ENCODE data around the gene ZXDC. TPM values are rescaled to one million over a fixed set of nuclear protein-coding genes. Genes with fewer than 3 reads are reported as not detected.

ZXDC gene
- total RNA-seq, 2 donors from 2014 or later: 27.8 to 32.8 TPM

- Mint-ChIP-seq H3K27me3 (ENCODE audit: low read depth) (peaks cover 24% of the 10 kb centered on the region), H3K27ac (no peak overlapping the region), H3K4me3 (no peak overlapping the region), H3K9me3 (no peaks in the 10 kb centered on the region), H3K36me3 (ENCODE audit: insufficient read depth in 2 of 2) (no peaks in the 10 kb centered on the region), H3K4me1 (ENCODE audit: low read depth) (no peaks in the 10 kb centered on the region)
- ATAC-seq (replicated peaks in 1 of 2): no peak
- DNase-seq: no peak
These were observed 77.9 kb downstream of the ZXDC start for GRCh38 chr3:126397610-126398422.

- Mint-ChIP-seq H3K9me3 (no peaks in the 10 kb centered on the region), H3K36me3 (ENCODE audit: insufficient read depth in 2 of 2) (no peaks in the 10 kb centered on the region), H3K4me3 (no peak overlapping the region), H3K4me1 (ENCODE audit: low read depth) (no peaks in the 10 kb centered on the region), H3K27ac (no peak overlapping the region), H3K27me3 (ENCODE audit: low read depth) (peaks cover 37% of the 10 kb centered on the region)
- ATAC-seq (replicated peaks in 1 of 2) (no peak), DNase-seq (no peak)
These were observed 79.2 kb downstream of the ZXDC start for GRCh38 chr3:126396536-126396935.

GRCh38 chr3:126395846-126396513 is 79.7 kb downstream of the ZXDC start:
- no peak for ATAC-seq (replicated peaks in 1 of 2)
- no peaks in the 10 kb centered on the region for H3K36me3 Mint-ChIP-seq (ENCODE audit: insufficient read depth in 2 of 2)
- no peak overlapping the region for H3K27ac Mint-ChIP-seq
- no peak overlapping the region for H3K4me3 Mint-ChIP-seq
- H3K9me3 Mint-ChIP-seq: no peaks in the 10 kb centered on the region
- peaks cover 43% of the 10 kb centered on the region for H3K27me3 Mint-ChIP-seq (ENCODE audit: low read depth)
- H3K4me1 Mint-ChIP-seq (ENCODE audit: low read depth): no peaks in the 10 kb centered on the region
- no peak for DNase-seq

DNA sequence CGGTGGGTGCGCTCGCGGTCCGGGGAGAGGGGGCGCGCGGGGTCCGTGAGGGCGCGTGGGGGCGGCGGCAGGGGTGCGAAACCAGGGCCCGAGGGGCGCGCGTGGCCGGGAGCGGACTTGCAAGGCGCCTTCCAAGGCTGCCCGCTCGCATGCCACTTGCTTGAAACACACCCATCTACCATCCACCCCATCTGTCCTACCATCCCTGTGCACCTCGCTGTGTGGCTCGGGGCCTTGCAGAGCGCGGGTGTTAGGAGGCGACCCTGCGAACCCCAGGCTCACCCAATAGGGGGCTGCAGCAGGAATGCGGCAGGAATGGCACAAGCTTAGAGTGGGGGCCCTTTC is 80.7 kb downstream of the ZXDC start:
- Mint-ChIP-seq H3K36me3 (ENCODE audit: insufficient read depth in 2 of 2) (no peaks in the 10 kb centered on the region), H3K9me3 (no peaks in the 10 kb centered on the region), H3K4me3 (no peak overlapping the region), H3K4me1 (ENCODE audit: low read depth) (no peaks in the 10 kb centered on the region), H3K27ac (no peak overlapping the region), H3K27me3 (ENCODE audit: low read depth) (peaks cover 51% of the 10 kb centered on the region)
- ATAC-seq (replicated peaks in 1 of 2): no peak
- DNase-seq: no peak

DNA sequence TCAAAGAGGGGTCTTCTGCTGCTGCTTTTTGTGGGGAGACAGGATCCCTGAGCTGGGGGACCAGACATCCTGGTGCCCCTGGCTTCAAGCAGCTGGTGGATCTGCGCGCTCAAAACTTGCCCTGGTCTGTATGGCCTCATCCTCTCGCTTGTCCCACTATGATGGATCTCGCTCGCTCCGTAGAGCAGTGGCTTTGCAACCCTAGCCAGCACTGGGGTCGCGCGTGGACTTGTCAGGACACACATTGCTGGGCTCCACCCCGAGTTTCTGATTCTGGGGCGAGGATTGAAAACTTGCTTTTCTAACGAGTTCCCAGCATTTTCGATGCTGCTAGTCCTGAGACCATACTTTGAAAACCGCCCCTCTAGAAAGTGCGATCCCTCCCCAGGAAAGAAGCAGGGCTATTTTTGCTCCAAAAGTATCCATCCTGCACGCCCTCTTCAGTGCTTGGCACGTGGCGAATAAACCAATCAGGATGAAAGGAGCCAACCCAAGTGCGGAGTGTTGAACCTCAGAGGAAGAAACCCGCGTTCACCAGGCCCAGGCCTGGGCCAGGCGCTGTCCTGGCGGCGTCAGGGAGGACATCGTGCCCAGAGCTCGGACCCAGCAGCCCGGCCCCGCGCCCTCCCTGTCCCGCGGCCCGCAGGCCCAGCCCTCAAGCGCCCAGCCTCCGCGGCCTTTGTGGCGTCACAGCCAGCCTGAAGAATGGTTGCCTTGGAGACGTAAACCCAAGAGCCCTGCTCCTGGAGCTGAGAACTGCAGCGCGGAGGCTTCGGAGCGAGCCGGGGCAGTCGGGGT is 81.3 kb downstream of the ZXDC start, which contains the start of gene CFAP100:
Gene CFAP100, plus strand, starts transcription at position 731 of the 798 bp plus-strand sequence. CDS start 1,092 bp downstream, outside the sequence.
- no peak for ATAC-seq (replicated peaks in 1 of 2)
- H3K4me3 Mint-ChIP-seq: no peak within 1 kb of the TSS
- peaks cover 57% of the 10 kb centered on the region for H3K27me3 Mint-ChIP-seq (ENCODE audit: low read depth)
- H3K9me3 Mint-ChIP-seq: no peaks in the 10 kb centered on the region
- peaks cover 5% of the 10 kb centered on the region for H3K4me1 Mint-ChIP-seq (ENCODE audit: low read depth)
- no peak for DNase-seq
- no peaks in the 10 kb centered on the region for H3K36me3 Mint-ChIP-seq (ENCODE audit: insufficient read depth in 2 of 2)
- no peak within 1 kb of the TSS for H3K27ac Mint-ChIP-seq

- no peaks in the 10 kb centered on the region for H3K9me3 Mint-ChIP-seq
- no peak overlapping the region for H3K4me3 Mint-ChIP-seq
- ATAC-seq (replicated peaks in 1 of 2): no peak
- H3K27me3 Mint-ChIP-seq (ENCODE audit: low read depth): peaks cover 61% of the 10 kb centered on the region
- no peaks in the 10 kb centered on the region for H3K36me3 Mint-ChIP-seq (ENCODE audit: insufficient read depth in 2 of 2)
- H3K4me1 Mint-ChIP-seq (ENCODE audit: low read depth): peaks cover 5% of the 10 kb centered on the region
- no peak overlapping the region for H3K27ac Mint-ChIP-seq
- no peak for DNase-seq
These were observed 82.1 kb downstream of the ZXDC start for GRCh38 chr3:126393563-126393962.

DNA sequence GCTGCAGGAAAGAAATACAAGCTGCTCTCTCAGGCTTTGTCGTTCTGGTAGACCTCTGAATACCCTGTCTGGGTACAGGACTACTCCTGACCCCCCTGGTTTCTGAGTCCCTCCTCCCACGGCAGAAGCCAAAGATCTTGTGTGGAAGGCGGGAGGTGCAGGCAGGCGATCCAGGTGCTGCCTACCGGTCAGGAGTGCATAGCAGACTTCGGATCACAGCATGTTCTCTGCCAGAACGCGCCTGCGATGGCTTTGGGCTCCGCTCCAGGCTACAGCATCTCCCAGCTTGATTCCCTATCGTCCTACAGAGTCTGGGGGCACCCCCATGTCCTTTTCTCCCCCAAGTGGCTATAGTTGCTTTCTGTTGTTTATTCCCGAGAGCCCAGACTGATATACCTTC is 83.4 kb downstream of the ZXDC start:
- Mint-ChIP-seq H3K27me3 (ENCODE audit: low read depth) (peaks cover 71% of the 10 kb centered on the region), H3K9me3 (no peaks in the 10 kb centered on the region)
- no peak for DNase-seq

GRCh38 chr3:126391631-126392030 is 84.1 kb downstream of the ZXDC start:
- Mint-ChIP-seq H3K27me3 (ENCODE audit: low read depth) (peaks cover 71% of the 10 kb centered on the region), H3K27ac (no peak overlapping the region), H3K4me1 (ENCODE audit: low read depth) (peaks cover 5% of the 10 kb centered on the region), H3K4me3 (no peak overlapping the region), H3K9me3 (no peaks in the 10 kb centered on the region), H3K36me3 (ENCODE audit: insufficient read depth in 2 of 2) (no peaks in the 10 kb centered on the region)
- no peak for DNase-seq
- ATAC-seq (replicated peaks in 1 of 2): no peak

More for the DNA sequence above, 83.4 kb downstream of the ZXDC start:
- Mint-ChIP-seq H3K27ac (no peak overlapping the region), H3K4me1 (ENCODE audit: low read depth) (peaks cover 5% of the 10 kb centered on the region), H3K4me3 (no peak overlapping the region), H3K36me3 (ENCODE audit: insufficient read depth in 2 of 2) (no peaks in the 10 kb centered on the region)
- no peak for ATAC-seq (replicated peaks in 1 of 2)

GRCh38 chr3:126390751-126391150 is 84.9 kb downstream of the ZXDC start:
- H3K36me3 Mint-ChIP-seq (ENCODE audit: insufficient read depth in 2 of 2): no peaks in the 10 kb centered on the region
- H3K27ac Mint-ChIP-seq: no peak overlapping the region
- peaks cover 5% of the 10 kb centered on the region for H3K4me1 Mint-ChIP-seq (ENCODE audit: low read depth)
- ATAC-seq (replicated peaks in 1 of 2) (no peak), DNase-seq (no peak)
- no peak overlapping the region for H3K4me3 Mint-ChIP-seq
- peaks cover 71% of the 10 kb centered on the region for H3K27me3 Mint-ChIP-seq (ENCODE audit: low read depth)
- H3K9me3 Mint-ChIP-seq: no peaks in the 10 kb centered on the region

DNA sequence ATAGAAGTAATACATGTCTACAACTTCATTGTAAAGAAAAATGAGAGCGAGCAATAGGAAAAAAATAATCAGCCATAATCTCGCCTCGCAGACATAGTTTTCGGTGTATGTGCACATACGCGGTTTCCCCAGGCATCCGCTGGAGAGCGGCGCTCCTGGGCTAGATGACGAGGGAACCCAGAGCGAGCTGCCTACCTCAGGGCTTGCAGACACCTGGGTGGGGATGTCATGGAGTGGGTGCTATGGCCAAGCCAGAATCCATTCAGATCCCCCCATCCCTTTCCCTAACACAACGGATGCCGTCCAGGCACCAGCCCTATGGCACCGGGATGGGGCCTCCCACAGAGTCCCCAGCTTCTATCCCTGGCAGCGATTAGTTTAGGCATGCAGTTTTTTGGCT is 85.5 kb downstream of the ZXDC start:
- Mint-ChIP-seq H3K36me3 (ENCODE audit: insufficient read depth in 2 of 2) (no peaks in the 10 kb centered on the region), H3K9me3 (no peaks in the 10 kb centered on the region), H3K4me1 (ENCODE audit: low read depth) (peaks cover 5% of the 10 kb centered on the region), H3K27me3 (ENCODE audit: low read depth) (peaks cover 70% of the 10 kb centered on the region), H3K27ac (no peak overlapping the region), H3K4me3 (no peak overlapping the region)
- DNase-seq (no peak), ATAC-seq (replicated peaks in 1 of 2) (no peak)

DNA sequence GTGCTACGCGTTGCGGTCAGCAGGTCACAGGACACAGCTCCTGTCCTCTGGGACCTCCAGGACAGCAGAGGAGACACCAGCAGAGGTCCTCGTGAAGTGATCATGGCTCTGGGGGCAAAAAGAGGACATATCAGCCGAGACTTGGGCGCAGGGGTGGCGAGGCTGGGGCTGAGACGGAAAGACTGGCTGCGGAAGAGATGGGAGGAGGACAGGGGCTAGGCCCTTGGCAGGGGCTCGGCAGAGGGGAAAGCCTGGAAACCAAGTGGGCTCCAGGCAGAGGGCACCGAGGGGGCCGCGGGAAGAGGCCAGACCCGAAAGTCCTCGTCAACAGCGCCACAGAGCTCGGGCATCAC is 85.9 kb downstream of the ZXDC start:
- ATAC-seq (replicated peaks in 1 of 2) (no peak), DNase-seq (no peak)
- H3K27me3 Mint-ChIP-seq (ENCODE audit: low read depth): peaks cover 72% of the 10 kb centered on the region
- no peaks in the 10 kb centered on the region for H3K9me3 Mint-ChIP-seq
- peaks cover 5% of the 10 kb centered on the region for H3K4me1 Mint-ChIP-seq (ENCODE audit: low read depth)
- H3K27ac Mint-ChIP-seq: no peak overlapping the region
- no peaks in the 10 kb centered on the region for H3K36me3 Mint-ChIP-seq (ENCODE audit: insufficient read depth in 2 of 2)
- peak overlapping the region; percentile 20 to 62 for H3K4me3 Mint-ChIP-seq

DNA sequence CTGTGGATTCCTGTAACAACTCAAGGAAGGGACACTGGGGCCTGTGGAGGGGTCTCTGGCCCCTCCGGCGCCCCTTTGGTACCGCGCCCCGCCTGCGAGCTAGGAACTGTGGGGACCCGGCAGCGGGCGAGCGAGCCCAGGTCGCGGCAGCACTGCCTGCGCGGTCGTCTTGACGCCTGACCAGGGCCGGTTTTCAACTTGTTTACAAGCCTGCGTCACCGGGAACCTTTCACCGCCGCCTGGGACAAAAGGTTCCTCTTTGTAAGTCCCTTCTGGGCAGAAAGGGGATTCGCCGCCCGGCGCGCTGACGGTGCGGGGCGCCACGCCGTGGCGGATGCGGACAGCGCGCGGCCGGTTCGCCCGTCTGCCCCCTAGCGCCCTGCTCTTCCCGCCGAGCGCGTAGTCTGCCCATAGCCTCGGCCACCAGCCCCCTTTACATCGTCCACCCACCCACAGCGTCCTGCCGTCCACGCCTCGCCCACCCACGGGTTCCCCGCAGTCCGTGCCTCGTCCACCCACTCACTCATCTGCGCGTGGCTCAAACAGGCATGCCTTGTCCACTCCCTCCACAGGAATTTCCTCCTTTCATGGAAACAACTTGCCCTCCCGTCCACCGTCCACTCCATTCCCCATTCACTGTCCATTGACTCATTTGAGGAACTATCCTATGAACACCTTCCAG is 86.4 kb downstream of the ZXDC start:
- Mint-ChIP-seq H3K4me1 (ENCODE audit: low read depth) (peaks cover 5% of the 10 kb centered on the region), H3K36me3 (ENCODE audit: insufficient read depth in 2 of 2) (no peaks in the 10 kb centered on the region), H3K27me3 (ENCODE audit: low read depth) (peaks cover 73% of the 10 kb centered on the region), H3K27ac (no peak overlapping the region), H3K4me3 (peak overlapping the region; percentile 42 to 62), H3K9me3 (no peaks in the 10 kb centered on the region)
- peak; percentile 63 to 64 for DNase-seq
- ATAC-seq (replicated peaks in 1 of 2): peak; percentile 90 to 95

Measured in activated T-cell treated with anti-CD3 and anti-CD28 coated beads, Interleukin-2, amount 50 U/mL, for 72 hours (primary cell).